ENCODE data around the gene OR52E8.

DNA sequence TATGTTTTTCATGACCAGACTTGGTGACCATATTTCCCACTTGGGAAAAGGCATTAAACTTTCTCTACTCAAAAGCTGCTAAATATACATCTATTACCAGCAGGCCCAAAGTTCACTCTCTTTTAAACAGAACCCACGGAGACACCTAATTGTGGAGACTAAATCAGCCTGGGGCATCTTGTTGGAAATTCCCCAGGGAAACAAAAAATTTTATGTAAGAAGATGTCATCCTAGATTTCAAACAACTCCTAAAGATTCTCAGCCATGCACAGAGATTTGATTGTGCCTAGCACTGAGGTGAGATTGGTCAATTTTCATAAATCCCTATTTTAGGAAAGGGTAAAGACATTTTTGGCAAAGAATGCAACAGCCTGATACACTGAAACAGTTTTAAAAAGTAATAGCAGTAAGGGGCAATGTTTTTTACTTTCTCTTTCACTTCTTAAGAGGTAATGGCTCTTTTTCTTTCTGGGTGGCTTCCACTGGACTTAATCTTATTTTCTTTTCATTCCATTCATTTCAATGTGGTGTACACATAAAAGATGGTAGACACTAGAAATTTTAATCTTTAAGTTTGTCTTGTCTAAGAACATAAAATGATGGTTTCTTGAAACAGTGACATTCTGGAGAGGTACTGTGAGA lies 39.1 kb downstream of the OR52E8 start:
- no peak for TF ChIP-seq EP300 (IDR thresholded peaks at IDR 0.05)
- TF ChIP-seq POLR2A (IDR thresholded peaks at IDR 0.05) = no peak
- TF ChIP-seq CTCF (IDR thresholded peaks at IDR 0.05) = no peak
- no peak for TF ChIP-seq POLR2AphosphoS5 (IDR thresholded peaks at IDR 0.05)
